ENCODE measurements around the gene RAB40B.

Gene RAB40B

DNA sequence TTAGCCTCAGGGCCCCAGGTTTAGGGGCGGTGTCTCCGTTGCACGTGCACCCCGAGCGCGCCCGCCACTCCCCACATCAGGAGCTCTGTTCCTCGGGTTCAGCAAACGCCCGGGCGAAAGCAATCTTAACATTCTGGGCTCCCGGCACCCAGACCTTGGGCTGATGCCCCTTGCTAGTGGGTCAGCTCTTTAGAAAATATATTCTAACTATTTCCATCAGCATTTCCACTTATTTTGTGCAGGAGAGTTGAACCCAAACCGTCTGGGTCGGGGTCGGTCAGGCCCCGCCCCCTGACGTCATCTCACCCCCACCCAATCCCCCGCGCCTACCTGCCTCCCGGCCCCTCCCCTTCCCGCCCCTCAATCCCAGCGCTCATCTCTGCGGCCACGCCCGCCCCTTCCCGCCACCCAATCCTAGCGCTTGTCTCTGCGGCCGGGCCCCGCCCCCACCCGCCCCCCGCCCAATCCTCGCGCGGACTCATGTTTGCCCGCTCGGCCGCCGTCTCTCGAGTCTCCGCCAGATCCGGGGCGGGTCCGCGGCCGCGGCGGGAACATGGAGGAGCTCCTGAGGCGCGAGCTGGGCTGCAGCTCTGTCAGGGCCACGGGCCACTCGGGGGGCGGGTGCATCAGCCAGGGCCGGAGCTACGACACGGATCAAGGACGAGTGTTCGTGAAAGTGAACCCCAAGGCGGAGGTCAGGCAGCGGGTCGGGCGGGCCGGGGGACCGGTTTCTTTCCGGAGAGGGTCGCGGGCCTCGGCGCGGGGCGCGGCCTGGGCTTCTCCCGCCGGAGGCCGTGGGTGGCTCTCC lies 17.9 kb upstream of the RAB40B start, which contains the start of gene FN3KRP:
FN3KRP (plus strand) TSS at position 504 of the 808 bp plus-strand sequence; CDS start at position 554, 50 bp downstream.
- peak; percentile 90 for DNase-seq

DNA sequence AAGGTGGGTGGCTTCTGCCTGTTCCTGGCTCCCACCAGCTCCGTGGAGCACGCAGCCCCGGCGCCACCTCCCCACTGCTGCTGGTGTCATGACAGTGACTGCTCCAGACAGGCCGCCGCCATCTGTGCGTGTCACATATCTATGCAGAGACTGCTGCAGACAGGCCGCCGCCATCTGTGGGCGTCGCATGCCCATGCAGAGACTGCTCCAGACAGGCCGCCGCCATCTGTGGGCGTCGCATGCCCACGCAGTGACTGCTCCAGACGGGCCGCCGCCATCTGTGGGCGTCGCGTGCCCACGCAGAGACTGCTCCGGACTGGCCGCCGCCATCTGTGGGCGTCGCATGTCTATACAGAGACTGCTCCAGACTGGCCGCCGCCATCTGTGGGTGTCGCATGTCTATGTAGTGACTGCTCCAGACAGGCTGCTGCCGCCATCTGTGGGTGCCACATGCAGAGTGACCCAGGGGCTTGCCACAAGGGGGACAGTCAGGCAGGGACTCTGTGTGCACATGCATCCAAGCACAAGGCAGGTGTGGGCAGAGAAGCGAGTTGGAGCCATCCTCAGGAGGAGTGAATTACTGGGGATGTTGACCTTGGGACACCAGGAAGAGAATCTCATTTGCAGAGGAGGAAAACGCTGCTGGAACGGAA lies 14.7 kb upstream of the RAB40B start:
- DNase-seq, result no peak

DNA sequence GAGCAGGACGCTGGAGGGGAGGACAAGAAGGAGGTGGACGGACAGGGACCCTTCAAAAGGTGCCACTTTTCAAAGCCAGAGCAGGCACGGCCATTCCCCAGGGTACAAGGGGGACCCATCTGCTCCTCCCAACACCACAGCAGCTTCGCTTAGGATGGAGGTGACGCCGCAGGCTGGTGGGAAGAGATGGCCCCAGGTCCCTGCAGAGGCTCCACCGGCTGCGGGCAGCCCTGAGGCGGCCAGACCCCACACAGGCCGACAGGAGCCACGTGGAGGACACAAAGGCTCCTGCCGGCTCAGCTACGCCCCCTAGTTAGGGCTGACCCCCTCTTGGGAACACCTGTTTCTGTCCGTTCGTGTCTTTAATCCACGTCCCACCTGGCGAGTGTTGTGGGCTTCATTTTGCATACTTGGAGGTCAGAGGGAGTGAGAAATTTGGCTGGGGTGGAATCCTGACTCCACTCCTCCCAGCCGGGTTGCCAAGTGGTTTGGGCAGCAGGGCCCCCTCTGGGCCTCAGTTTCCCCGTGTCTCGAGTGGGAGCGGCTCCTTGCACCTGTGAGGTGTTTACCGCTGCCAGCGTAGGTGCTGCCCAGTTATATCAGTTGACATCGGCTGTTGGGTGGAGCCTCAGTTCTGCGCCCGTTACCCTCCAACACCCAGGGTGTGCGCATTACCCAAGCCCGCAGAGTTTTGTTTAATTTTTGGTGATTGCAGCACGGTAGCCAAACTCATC lies 12.2 kb upstream of the RAB40B start:
- DNase-seq, result no peak

DNA sequence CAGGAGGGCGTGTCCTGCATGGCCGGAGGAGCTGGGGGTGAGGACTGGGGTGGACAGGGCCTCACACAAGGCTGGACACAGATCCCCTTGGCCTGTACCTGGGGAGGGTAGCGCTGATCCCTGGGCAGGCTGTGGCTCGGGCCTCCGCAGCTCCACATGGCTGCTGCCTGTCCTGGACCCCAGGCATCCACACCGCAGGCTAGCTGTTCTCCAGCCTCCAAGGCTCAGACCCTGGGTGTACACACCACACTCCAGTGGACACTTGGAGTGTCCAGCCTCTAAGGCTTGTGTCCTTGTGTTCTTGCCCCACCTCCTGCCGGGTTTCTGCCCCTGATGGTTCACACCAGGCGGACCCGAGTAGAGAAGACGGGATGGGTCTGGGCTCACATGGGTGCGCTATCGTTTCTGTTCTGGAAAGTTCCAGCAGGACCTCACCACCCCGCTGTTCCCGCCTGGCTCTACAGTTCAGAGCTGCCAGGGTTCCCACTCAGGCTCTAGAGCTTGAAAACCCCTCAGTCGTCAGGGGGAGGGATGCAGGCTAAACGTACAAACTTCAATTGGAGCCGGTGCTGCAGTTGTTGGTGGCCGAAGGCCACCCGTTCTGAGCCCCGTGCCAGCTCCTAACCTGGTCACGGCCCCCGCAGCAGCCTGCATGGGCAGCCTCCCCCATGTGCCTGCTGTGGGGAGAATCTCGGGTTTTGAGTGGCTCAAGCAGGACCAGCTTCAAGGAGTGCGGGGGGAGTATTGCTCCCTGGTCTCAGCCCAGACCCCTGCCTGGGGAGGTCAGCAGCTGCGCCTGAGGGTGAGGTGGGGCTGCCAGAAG lies 11.4 kb upstream of the RAB40B start:
- DNase-seq, result no peak

DNA sequence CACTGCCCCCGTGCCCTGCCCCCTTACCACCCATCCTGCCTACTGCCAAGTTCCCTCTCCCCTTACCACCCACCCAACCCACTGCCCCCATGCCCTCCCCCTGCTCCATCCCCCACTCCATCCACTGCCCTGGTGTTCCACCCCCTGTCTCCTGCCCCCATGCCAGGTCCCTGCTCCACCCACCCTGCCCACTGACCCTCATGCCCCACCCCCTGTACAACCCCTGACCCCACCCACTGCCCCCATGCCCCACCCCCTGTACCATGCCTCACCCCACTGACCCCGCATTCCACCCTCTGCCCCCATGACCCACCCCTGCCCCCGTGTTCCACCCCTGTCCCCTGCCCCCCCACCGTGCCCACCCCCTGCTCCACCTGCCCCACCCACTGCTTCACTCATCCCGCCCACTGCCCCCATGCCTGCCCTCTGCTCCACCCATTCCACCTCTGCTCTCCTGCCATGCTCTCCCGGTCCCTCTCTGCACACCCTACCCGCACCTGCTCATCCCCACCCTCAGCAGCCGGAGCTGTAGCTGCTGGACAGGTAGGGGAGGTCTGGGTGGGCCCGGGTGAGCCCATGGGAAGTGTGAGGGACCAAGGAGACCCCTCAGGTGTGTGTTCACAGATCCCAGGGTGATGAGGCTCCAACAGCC lies 10.7 kb upstream of the RAB40B start:
- no peak for DNase-seq

DNA sequence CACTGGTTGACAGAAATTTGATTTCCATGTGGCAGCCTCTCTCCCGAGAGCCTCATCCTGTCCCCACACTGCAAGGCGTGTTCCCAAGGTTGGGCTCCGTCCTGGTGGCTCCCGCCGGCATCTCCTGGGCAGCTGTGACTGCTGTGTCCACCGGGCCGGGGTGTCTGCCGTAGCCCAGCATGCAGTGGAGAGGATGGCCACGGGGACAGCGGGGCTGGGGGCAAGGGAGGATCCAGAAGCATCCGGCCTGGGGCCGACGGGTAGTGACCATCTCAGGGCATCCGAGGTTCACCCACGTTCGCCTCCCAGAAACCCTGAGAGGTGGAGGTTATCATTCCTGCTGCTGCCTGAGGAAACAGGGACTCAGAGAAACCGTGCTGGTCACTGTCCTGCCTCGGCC lies 7.3 kb upstream of the RAB40B start:
- DNase-seq, result no peak

DNA sequence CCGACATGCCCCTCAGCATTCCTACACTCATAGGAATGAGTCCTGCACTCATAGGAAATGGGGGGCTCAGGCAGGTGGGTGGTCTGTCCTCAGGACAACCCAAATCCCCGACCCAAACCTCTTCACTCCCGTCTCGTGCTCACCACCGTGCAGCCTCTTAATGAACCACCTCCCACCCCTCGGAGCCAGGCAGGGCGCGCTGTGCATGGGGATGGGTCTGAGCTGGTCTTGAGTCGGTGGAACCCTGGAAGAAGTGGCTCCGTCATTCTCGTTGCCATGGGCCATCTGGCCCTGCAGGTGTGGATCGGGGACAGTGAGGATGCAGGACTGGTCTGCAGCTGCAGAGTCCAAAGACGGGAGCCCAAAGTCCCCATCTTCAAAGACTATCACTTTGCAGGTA lies 6.4 kb upstream of the RAB40B start:
- no peak for DNase-seq

DNA sequence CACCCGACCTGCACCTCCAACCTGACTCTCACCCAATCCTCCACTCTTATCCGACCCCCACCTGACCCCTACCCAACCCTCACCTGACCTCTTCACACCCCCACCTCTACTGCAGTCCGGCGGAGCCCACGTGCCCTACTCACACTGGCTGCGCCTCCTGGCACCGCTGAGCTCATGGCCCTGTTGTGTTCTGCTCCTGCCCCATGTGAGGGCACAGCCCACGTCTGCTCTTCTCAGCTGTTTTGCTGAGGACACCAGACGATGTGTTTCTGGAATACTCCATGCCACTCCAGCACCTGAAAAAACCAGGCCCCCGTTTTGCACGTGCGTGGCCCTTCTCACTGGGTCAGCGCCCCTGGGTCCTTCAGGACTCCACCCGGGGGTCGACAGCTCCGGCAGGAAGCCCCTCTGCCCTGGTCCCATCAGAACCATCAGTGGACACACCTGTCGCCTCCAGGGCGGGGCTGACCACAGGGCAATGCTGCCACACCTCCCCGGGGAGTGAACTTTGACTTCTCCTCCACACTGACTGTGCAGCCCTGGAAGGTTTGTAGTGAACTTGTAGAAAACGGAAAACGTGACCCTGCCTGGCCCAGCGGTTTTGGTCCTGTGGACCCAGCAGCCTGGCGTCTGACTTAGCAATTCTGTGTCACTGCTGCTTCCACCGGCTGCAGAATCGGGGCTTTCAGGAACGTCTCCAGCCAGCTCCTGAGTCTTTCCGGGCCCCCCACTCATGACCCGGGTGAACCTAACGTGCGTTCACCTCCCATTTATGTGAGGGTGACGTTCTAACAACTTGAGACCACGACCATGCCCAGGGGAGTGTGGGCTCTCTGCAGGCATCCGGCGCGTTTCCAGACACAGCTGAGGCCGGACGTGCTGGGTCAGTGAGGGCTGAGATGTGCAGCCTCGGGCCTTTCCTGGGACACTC lies 5.7 kb upstream of the RAB40B start:
- DNase-seq, result no peak

DNA sequence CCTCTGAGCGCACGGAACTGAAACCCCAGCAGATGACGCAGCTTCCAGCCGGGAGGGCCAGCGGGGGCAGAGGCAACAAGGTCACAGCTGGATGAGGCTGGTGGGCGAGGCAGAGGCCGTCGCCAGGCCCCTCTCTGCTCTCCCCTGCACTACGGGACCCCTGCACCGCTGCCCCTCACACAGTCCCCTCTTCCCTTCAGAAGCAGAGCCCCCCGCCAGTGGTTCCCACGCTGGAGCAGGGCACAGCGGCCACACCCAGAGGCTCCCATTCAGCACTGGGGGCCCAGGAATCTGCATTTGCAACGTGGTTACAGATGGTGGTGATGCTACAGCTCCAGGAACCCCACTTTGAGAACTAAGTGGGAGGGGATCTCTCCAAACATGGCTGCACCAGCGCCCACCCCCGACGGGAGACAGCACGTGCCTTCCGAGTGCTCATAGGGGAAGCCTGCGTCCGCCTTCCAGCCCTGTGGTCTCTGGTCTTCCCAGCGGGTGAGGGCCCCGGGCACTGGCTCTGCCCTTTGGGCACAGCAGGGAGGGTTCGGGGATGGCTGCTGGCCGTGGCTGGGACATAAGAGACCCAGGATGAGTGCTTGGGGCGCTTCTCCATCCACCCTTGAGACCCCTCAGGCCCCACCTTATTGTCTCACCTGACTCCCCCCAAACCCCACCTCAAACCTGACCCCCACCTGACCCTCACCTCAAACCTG lies 4.7 kb upstream of the RAB40B start:
- DNase-seq, result no peak

DNA sequence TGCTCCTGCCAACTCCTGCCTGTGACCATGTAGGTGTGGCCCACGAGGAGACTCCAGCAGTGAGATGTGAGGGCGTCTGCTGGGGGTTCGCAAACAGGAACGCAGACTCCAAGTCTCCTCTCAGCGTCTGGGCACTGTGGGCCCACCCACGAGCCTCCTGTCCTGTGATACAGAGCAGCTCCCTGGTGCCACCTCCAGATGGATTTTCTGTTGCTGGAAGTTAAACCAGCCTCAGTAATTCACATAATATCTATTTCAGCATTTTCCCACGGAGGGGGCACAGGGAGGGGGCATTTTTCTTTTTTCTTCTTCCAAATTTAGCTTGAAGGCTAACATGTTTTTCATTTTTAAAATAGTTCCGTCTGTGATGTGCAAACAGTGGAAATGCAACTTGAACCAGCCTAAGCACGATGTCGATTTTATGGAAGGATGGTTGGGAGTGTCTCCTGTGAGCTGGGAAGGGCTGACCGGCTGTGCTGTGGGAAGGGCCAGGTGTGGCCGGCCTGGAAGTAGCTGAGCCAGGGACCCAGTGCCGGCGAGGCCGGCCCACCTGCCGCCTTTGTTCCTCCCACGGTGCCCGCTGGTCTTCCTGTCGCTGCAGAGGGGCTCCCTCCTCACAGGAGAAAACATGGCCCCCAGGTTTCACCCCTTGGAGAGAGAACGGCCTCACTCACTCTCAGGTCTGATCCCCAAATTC lies 3.9 kb upstream of the RAB40B start:
- no peak for DNase-seq

DNA sequence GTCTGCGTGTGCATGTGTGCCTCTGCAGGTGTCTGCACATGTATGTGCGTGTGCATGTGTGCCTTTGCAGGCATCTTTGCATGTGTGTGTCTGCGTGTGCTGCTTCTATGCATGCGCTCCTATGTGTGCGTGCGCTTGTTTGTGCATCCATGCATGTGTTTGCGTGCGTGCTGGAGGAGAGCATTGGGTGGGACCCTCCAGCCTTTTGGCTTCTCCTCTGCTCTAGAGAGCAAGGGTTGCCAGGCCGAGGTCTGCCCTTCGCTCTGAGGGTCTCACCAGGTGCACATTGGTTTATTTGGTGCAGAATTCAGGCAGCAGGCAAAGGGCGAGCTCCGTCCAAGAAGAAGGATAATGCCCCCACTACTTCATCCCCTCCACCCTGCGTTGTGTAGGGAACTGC lies 1.1 kb upstream of the RAB40B start:
- no peak for DNase-seq

DNA sequence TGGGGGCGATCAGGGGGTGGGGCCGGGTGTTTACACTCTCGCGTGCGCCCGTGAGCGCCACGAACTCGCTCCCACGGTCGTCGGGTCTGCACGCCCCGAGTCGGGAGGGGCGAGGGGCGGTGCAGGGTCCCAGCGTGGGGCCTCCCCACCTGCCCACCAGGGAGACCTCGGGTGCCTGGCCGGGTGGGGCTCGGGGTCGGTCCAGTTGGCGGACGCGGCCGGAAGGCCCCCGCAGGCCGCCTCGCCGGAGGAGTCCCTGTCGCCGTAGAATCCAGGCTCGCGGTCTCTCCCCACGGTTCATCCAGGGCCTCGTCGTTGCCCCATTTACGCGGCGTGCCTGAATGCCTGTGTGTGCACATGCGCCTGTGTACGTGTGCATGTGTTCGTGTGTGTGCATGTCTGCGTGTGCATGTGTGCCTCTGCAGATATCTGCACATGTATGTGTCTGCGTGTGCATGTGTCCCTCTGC lies 510 bp upstream of the RAB40B start:
- no peak for DNase-seq

DNA sequence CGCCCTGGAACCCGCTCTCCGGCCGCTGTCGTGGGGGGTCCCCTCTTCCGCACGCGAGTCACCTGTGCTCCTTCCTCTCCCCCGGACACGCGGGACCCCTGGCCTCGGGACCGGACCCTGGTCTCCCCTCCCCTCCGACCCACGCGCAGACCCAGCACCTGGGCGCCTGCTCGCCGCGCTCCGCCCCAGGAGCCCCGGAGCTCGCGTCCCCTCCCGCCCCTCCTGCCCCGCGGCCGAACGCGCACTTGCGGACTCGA lies 762 bp downstream of the RAB40B start:
- no peak for DNase-seq

DNA sequence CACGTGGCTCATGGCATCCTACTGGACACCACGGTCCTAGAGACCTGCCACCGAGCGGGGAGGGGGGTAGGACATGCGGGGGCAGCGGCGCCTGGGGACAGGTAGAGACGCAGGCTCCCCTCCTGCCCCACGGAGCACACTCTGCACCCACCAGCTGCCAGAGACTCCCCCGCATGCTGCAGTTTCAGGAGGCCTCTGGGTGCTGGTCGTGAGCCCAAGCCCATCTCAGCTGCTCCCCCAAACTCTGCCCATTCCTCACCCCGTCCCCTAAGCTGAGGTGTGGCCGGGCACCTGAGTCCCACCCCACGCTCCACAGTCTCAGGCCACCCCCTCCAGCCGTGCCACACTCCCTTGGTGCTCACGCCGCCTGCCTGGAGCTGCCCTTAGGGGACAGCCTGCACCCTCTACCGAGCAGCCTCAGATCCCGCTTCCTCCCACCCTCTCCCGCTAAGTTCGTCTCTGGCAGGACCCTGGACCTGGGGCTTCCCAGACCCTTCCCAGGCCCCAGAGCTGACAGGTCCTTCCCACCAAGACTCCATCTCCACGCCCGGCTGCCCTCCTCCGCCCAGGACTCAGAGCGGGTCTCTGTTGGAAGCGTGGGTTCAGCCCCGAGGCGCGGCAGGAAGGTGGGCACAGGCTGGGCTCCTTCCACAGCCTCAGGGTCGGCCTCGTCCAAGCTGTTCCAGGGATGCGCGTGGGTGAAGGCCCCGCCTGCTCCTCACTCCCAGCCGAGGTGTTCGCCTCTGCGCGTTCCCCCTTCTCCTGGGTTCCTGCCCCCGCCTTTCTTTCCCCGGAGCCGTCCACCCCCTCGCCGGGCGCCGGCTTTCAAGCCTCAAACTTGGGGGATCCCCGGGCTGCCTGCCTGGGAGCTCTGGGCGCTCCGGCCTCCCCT lies 1.3 kb downstream of the RAB40B start:
- DNase-seq, result no peak

DNA sequence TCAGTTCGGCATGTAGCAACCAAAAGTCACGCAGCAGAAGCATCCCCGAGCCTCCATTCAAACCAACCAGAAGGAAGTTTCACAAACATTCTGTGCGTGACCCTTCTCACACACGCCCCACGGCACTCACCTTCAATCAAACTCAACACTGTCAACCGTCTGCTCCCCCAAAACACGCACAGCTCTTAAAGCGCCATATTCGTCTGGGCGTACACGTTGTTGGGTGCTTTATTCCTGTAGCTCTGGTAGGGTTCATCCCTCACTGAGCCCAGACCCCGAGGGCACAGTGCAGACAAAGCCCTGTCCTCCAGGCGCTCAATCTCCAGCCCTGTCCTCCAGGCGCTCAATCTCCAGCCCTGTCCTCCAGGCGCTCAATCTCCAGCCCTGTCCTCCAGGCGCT lies 2.2 kb downstream of the RAB40B start:
- no peak for DNase-seq

DNA sequence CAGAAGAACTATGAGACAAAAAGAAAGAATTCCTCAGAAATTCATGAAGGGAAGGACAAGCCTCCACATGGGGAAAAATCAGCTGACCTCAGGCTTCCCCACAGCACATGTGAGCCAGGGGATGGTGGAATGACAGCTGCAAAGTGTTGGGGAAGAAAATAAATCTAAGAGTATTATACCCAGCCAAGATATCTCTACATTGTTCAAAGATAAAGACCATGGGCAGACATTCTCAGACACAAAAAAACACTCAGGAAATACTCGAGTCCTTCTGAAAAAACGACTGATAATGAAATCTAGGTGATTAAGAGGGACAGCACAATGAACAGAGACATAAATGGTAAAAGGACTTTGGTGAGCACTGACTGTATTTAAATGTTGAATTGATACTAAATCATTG lies 3.9 kb downstream of the RAB40B start:
- DNase-seq, result no peak

DNA sequence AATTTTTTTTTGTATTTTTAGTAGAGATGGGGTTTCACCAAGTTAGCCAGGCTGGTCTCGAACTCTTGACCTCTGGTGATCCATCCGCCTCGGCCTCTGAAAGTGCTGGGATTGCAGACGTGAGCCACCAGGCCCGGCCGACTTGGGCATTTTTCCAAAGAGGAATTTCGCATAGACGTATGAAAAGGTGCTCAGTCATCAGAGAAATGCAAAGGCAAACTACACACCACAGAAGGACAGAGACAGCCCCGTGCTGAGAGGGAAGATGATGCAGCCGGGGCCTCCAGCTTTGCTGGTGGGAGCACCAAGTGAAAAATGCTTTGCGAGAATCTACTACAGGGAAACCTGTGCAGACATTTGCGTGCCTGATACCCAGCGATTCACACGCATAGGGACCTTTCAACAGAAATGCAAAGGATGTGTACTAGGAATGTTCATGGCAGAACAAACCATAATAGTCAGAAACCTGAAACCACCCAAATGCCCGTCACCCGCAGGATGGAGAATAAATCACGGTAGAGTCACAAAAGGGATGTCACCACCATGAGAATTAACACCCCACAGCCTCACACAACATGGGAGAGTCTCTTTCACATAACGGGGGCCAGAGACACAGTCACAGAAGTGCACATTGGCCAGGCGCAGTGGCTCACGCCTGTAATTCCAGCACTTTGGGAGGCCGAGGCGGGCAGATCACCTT lies 5.2 kb downstream of the RAB40B start:
- DNase-seq, result no peak

DNA sequence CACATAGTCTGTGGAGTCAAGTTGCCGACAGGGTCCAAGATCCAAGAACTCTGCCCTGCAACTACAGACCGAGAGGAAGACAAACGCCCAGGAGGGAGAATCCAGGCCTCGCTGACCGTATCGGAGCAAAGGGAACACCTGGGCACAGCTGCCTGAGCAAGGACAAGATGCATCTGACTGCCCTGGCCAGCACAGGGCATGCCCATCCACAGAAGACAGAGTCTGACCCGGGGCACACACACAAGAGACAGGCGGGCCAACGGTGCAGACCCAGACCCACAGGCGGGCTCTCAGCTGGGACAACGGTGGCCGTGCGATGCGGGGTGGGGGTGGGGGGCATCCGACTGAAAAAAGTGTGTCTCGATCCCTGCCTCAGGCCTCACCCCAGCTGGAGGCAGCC lies 6.2 kb downstream of the RAB40B start:
- DNase-seq, result no peak
